Inflammatory macrophage treated with lipopolysaccharide for 1 hour (primary cell): ENCODE data around the gene FPR2.
"Not testable (repeated sequence)": the region's sequence is repeated elsewhere in the genome, so short reads cannot be mapped to it uniquely, and the experiment has no call there.

ENCODE experiments used
- DNase-seq, 2 donors: peaks; one replicate each; pipeline ENCODE4 v3.0.0-alpha.2; 2020 to 2022

Gene FPR2

DNA sequence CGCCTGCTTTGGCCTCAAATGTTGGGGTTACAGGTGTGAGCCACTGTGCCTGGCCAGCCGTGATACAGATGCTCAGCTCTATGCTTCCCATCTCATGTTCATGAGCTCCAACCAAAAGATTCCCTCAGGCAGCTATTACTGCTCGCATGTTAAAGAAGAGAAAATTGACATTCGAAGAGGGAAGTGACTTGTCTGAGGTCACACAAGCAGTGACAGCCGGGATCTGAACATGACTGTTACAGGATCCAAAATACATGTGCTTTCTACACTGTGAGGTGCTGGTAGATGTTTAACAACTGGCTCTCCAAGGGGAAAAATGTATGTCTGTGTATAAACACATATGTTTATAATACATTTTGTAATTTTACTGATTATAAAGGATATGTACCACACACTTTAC lies 20.6 kb upstream of the FPR2 start:
- peak; percentile 55 to 58 for DNase-seq

DNA sequence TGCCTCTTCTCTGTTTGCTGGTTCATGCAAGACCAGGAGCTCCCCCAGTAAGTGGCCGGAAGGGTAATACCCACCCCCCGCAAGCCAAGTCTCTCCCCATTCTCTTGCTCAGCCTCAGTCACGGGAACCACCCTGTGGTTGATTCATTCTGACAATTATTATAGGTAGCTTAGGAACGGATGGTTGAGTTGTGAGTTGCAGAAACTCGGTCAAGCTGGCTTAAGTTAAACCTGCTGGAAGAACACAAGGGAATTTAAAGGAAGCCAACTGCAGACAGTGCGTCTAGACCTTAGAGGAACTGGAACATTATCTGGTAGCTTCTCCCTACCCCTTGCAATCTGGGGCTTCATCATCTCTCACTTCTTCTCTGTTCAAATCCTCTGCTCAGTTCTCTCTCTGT lies 18.2 kb upstream of the FPR2 start:
- no peak for DNase-seq

DNA sequence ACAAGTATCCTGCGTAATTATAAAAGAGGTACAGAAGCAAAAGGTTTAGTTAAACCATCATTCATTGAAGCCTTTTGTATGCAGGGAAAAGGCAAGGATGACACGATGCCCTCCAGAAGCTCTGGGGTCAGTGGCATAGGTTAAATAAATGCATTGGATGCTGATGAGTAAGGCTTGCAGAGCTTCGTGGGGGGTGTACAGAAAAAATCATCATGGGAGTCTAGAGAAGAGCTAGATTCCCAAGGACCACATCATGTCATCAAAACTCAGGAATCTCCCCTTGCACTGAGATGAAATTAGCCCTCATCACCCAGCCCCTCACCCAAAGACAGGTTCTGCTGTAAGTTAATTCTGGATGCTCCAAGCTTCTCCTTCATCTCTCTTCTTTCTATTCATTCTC lies 17.6 kb upstream of the FPR2 start:
- no peak for DNase-seq

GRCh38 chr19:51746731-51747130 lies 14.2 kb upstream of the FPR2 start:
- no peak for DNase-seq

- DNase-seq, result no peak
Measured at GRCh38 chr19:51749979-51750378, 11.0 kb upstream of the FPR2 start.

- DNase-seq, result peak; percentile 49 to 53
Measured at GRCh38 chr19:51750400-51751094, 10.4 kb upstream of the FPR2 start.

DNA sequence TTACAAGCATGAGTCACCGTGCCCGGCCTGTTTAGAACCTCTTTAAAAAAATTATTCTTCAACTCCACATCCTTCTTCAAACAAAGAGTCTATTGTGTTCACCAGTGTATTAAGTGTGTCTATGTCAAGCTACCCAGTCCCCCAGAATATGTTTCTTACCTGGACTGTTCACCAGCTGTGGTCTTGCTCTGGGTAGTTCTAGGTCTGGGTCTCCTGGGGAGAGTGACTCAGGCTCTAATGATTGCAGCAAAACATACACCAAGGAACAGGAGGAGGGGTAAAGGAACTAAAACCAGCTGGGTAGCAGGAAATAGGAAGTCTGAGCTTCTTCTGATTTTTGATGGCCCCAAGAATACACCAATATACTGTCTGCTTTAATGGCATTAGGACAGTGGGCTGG lies 9.3 kb upstream of the FPR2 start, which contains the start of gene FPR1:
TSS of gene FPR1 (minus strand) at position 224 of the 400 bp plus-strand sequence. CDS start 4,884 bp downstream, outside the sequence.
- peak; percentile 80 to 88 for DNase-seq

DNA sequence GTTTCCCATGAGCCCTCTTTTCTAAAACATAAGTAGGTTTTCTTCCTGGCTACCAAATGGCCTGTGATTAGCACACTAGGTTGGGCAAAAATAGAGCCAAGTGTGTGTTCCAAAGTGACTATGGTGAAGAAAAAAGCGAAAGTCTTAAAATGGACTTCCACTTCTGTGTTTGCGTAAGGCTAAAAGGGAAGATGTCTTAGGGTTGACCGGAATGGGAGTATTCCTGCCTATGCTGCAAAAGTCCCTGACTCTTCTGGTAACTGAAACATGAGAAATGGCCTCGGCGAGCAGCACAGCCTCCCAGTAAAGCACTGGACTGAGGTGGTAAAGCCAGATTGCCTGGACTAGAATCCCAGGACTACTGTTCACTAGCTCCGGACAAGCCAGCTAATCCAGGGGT lies 6.9 kb upstream of the FPR2 start:
- DNase-seq, result peak; percentile 89 to 94

DNA sequence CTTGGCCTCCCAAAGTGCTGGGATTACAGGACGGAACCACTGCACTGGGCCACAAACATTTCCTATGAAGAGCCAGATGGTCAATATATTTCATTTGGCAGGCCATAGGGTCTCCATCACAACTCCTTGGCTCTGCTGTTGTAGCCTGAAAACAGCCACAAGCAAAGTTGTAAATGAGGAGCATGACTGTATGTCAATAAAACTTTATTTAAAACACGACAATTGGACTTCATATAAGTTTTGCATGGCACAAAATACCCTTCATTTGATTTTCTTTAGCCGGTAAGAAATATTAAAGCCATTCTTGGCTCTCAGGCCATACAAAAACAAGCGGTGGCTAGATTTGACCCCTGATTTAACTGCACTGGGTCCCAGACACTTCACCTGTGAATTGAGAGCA lies 6.2 kb upstream of the FPR2 start:
- DNase-seq, result no peak

GRCh38 chr19:51755571-51755970 lies 5.4 kb upstream of the FPR2 start:
- peak; percentile 65 to 81 for DNase-seq

DNA sequence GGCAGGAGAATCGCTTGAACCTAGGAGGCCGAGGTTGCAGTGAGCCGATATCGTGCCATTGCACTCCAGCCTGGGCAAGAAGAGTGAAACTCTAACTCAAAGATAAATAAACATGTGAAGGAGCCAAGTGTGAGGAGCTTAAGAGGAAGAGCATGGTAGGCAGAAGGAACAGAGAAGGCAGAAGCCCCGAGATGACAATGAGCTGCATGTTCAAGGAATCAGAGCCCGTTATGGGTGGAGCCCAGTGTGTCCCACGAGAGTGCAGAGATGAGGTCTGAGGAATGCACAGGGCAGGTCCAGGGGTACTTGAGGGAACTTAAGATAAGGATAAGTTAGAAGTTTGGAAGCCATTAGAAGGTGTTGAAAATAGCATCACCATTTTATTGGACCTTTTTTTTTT lies 716 bp downstream of the FPR2 start:
- no peak for DNase-seq

DNA sequence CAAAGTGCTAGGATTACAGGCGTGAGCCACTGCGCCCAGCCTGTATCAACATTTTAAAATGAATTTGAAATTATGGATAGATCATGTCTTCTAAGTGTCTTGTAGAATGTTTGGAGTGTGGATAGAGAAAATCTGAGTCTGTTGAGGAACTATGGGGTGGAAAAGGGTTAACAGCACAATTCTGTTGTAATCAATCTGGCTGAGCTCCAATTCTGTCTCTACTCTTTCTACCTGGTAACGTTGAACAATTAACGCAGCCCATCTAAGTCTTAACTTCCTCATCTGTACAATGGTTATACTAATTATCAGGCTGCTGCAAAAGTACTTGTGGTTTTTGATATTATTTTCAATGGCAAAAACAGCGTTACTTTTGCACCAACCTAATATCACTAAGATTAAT lies 4.1 kb downstream of the FPR2 start:
- DNase-seq, result no peak

- DNase-seq, result peak; percentile 86 to 97
Measured at GRCh38 chr19:51766461-51766860, 5.5 kb downstream of the FPR2 start.

DNA sequence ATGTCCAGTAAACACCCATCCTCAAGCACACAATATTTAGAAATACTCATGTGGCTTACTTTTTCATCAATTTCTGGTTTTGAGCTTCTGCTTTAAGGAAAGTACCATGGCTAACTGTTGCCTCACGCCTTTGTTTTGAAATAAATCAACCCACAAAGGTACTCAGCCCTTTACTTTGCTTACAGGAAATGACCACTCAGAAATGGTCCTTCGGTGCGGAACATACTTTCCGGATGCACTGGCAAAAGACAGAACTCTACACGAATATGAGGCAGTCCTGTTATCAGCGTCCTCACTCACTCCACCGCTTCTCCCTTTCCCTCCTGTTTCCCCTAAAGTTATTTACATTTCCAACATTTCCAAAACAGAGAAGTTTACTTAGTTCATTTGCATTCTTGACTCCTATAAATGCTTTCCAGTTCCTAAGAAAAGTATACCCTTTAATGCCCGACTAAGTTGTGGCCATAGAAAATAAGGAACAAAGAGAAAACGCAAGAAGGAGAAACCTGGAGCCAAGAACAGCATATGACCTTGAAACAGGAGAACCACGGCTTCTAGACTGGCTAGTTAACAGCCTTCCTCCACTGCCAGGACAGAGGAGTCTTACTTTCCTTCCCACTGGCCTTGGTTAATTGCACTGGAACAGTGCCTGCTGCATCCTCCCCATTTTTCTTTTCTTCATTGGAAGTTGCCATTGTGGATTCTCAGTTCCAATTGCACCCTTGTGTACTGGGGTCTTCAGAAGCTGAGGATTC lies 10.6 kb downstream of the FPR2 start:
- peak; percentile 93 to 96 for DNase-seq

- DNase-seq, result peak; percentile 84 to 91
Measured at GRCh38 chr19:51772977-51773376, 12.0 kb downstream of the FPR2 start.

- not testable (repeated sequence) for DNase-seq
Measured at GRCh38 chr19:51776561-51776960, 15.6 kb downstream of the FPR2 start.

DNA sequence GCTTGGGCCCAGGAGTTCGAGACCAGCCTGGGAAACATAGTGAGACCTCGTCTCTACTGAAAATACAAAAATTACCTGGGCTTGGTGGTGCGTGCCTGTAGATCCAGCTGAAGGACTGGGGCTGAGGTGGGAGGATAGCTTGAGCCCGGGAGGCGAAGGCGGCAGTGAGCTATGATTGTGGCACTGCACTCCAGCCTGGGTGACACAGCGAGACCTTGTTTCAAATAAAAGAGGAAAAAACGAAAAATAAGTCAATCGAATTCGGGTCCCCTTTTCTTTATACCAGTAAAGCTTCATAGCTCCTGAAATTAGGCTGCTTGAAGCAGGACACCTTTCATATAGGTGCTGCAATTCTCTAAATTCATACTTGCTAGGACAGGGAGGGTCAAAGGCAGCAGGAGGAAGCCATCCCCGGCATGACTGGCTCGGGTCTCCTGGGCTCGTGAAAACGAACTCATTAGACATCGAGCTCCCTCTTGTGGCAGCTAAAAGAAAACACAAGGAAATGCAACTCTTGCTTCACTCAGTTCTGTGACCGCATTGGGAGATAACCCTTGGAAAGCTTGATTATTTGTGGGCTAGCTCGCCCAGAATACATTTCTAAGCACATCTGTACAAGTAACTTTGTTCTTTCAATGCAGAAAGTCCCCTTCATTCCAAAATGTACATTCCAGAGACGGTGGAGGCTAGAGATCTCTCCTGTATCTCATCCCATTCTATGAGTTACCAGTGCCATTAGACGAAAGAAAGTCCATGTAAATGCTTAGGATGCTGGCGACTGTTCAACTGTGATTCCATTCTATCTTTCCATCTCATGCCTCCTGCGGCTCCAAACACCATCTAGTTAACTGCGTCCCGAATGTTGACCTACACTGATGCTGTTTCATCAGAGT lies 16.8 kb downstream of the FPR2 start:
- peak; percentile 81 to 88 for DNase-seq

GRCh38 chr19:51779181-51779580 lies 18.2 kb downstream of the FPR2 start:
- no peak for DNase-seq

DNA sequence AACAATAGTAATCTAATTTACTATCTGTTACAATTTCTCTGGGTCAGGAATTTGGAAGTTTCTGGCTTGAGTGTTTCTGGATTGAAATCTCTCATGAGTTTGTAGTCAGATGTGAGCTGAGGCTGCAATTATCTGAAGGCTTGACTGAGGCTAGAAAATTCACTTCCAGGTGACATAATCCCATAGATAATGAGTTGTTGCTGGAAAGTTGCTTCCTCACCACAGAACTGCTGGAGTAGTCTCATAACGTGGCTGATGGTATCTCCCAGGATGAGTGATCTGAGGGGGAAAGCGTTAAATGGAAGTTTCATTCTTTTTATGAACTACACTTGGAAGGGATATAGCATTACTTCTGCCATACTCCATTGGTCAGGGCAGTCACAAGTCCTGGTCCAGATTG lies 18.7 kb downstream of the FPR2 start:
- no peak for DNase-seq

DNA sequence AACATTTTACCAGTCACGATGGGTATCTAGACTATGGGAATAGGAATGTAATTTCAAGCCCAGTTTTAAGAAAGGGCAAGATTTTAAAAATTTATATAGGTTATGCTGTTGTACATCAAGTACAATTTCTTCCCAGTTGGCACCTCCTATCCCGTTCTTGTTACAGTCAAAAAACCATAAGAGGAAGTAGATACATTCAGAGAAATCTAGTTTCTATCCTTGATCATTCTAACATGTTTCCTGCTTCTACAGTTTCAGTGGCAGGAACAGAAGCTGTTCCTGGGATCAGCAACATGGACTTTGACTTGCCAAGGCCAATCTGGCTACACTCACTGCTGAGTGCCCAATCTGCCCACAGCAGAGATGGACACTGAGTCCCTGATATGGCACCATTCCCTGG lies 19.3 kb downstream of the FPR2 start:
- DNase-seq, result no peak

- DNase-seq, result no peak
Measured at GRCh38 chr19:51781999-51782398, 21.0 kb downstream of the FPR2 start.

GRCh38 chr19:51783372-51783771 lies 22.4 kb downstream of the FPR2 start:
- peak; percentile 80 to 84 for DNase-seq

GRCh38 chr19:51784109-51784785 lies 23.3 kb downstream of the FPR2 start:
- DNase-seq, result peak in 1 of 2 donors; percentile 52
